Activated T-helper 1 cell treated with anti-CD3 and anti-CD28 coated beads, Interleukin-12 subunit alpha, Interleukin-12 subunit beta, Interleukin-2, Interleukin-4 antibody, amounts not matched to agents 30 ng/mL and 10 ng/mL and 1 ng/mL, durations not matched to agents 14 hours and 24 hours and 36 hours (primary cell): Measurements from ENCODE around the gene LY6G6F. TPM values are rescaled to one million over a fixed set of nuclear protein-coding genes. Genes with fewer than 3 reads are reported as not detected.
A peak's percentile ranks its signal among the peaks of the same experiment; 100 is the strongest.

Experiments used
- DNase-seq: peaks from one replicate; pipeline ENCODE4 v3.0.0; 2021; ENCODE audit warnings: low spot score
- H3K27ac Mint-ChIP-seq: one replicate; pipeline ENCODE4 v1.8.0; 2021; ENCODE audit warnings: mild to moderate bottlenecking, mixed read lengths
- H3K27me3 Mint-ChIP-seq: one replicate; pipeline ENCODE4 v1.8.0; 2022; ENCODE audit warnings: mild to moderate bottlenecking, moderate library complexity, mixed read lengths; ENCODE audit not compliant: insufficient read depth
- H3K36me3 Mint-ChIP-seq: one replicate; pipeline ENCODE4 v1.8.0; 2021; ENCODE audit warnings: low read depth, mixed read lengths
- H3K4me1 Mint-ChIP-seq: one replicate; pipeline ENCODE4 v1.8.0; 2021; ENCODE audit warnings: low read depth, mixed read lengths
- H3K4me3 Mint-ChIP-seq: one replicate; pipeline ENCODE4 v1.8.0; 2021; ENCODE audit warnings: mild to moderate bottlenecking, moderate library complexity, mixed read lengths
- H3K9me3 Mint-ChIP-seq: one replicate; pipeline ENCODE4 v1.8.0; 2021; ENCODE audit warnings: mixed read lengths
- intact Hi-C: fragments of 100-400 bp; cut with micrococcal nuclease; formaldehyde crosslinking; loops from one replicate; pipeline ENCODE4 v1.15.1; 2024
- total RNA-seq: library from RNA; stranded (reverse); gene quantifications from 2 replicates; pipeline ENCODE4 v1.2.3, GENCODE V29; 2022

LY6G6F gene
- total RNA-seq, 1 donor from 2014 or later = not detected

DNA sequence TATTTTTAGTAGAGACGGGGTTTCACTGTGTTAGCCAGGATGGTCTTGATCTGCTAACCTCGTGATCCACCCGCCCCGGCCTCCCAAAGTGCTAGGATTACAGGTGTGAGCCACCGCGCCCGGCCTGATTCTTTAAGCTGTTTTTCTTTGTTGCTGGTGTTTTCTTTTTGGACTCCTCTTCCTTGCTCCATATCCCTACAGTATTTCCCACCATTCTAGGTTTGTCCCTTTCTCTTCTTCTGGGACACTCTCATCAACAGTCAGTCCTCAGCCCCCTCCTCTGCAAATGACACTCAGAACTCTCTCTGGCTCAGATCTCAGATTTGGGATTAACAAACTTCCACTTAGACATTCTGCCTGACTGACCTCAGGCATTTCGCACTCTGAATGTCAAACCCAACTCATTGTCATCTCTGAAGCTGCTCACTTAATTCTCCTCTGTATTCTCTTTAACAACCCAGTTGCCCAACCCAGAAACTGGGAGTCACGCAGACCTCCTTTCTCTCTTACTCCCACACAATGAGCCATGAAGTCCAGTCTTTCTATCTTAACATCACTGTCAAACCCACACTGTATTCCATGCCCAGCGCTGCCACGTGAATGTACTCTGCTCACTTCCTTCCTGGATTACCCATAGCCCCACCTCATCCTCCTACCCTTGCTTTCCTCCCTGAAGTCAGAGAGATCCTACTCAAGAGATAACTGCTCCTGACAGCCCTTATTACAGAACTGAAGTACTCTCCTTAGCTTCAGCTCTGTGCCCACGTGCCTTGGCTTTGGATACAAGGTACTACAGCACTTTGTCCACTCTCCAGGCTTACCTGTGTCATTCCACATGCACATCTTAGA lies 19.1 kb downstream of the LY6G6F start:
- DNase-seq = no peak
- Mint-ChIP-seq H3K4me3 (no peak overlapping the region), H3K9me3 (no peaks in the 10 kb centered on the region), H3K27me3 (no peaks in the 10 kb centered on the region), H3K36me3 (peaks cover 6% of the 10 kb centered on the region), H3K4me1 (peaks cover 40% of the 10 kb centered on the region), H3K27ac (peak overlapping the region; percentile 2)
- intact Hi-C loops = no loop called here

DNA sequence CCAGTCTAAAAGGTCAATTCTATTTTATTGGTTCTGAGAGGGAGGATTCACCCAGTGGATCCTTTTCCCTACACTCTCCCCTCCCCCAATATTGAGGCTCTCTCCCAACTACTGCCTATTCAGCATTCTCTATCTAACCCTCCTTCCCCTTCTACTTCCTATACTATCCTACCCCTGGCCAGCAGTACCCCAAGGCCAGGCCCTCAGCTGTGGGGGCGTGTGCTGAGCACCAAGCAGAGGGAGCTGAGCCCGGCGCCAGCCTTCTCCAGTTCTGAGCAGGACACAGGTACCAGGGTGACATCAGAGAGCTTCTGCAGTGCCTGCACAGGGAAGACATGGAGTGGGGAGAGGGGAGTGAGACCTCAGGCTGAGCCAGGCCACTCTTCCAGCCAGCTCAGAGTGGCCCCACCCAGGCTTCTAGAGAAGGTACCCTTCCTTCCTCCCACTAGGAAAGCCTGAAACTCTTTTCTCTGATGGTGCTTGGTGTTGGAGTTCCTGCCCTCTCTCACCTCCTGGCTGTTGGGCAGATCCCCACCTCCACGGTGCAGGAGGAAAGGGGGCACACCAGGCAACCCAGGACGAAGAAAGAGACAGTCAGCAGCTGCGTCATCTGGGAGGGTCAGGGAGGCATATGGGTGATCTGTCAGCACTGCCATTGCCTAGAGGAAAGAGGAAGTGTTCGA lies 20.5 kb downstream of the LY6G6F start:
- no peaks in the 10 kb centered on the region for H3K9me3 Mint-ChIP-seq
- no peaks in the 10 kb centered on the region for H3K27me3 Mint-ChIP-seq
- H3K27ac Mint-ChIP-seq = peak overlapping the region; percentile 73
- DNase-seq = no peak
- intact Hi-C loops = no loop called here
- peaks cover 14% of the 10 kb centered on the region for H3K36me3 Mint-ChIP-seq
- H3K4me1 Mint-ChIP-seq = peaks cover 40% of the 10 kb centered on the region
- H3K4me3 Mint-ChIP-seq = peak overlapping the region; percentile 64

GRCh38 chr6:31727717-31728671 lies 21.3 kb downstream of the LY6G6F start:
- H3K27me3 Mint-ChIP-seq = no peaks in the 10 kb centered on the region
- intact Hi-C loops = loop anchor here (2.0 kb wide), 1 partner anchor 169 kb away; the partner anchor contains the start of gene EHMT2
- no peaks in the 10 kb centered on the region for H3K9me3 Mint-ChIP-seq
- H3K4me3 Mint-ChIP-seq = peak overlapping the region; percentile 64
- DNase-seq = no peak
- H3K27ac Mint-ChIP-seq = peak overlapping the region; percentile 73
- peaks cover 40% of the 10 kb centered on the region for H3K4me1 Mint-ChIP-seq
- H3K36me3 Mint-ChIP-seq = peaks cover 14% of the 10 kb centered on the region

GRCh38 chr6:31728767-31729514 lies 22.3 kb downstream of the LY6G6F start, which contains the start of gene DDAH2:
Gene DDAH2 (minus strand): TSS chr6:31729299. CDS start chr6:31729161, 138 bp downstream.
- Mint-ChIP-seq H3K27me3 (no peaks in the 10 kb centered on the region), H3K9me3 (no peaks in the 10 kb centered on the region), H3K4me3 (peak within 1 kb of the TSS; percentile 95), H3K36me3 (peaks cover 23% of the 10 kb centered on the region), H3K4me1 (peaks cover 48% of the 10 kb centered on the region), H3K27ac (peak within 1 kb of the TSS; percentile 74)
- DNase-seq = no peak
- intact Hi-C loops = loop anchor here (1.0 to 2.0 kb wide), 6 partner anchors 9 to 168 kb away; partner anchors contain the start of genes ABHD16A and EHMT2

DNA sequence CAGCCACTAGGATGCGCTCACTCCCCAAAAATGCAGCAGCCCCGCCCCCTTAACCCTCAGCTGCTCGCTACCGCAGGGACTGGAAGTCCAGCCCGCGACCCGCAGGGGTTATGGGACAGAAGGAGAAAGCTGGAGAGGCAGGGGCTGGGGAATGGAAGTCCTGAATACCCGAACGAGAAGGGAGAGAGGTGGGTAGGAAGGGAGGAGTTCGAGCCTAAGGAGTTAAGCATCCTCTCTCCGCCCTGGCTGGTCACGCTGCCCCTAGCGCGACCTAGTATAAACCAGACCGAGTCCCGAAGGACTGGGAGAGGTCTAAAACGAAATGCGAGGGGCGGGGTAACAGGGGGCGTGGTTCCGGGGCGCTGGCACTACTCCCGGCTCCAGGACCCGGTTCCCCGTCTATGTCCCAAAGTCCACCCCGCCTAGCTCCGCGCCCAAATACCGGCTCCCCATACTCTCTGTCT lies 22.9 kb downstream of the LY6G6F start:
- Mint-ChIP-seq H3K27me3 (no peaks in the 10 kb centered on the region), H3K4me3 (peak overlapping the region; percentile 95), H3K36me3 (peaks cover 29% of the 10 kb centered on the region), H3K4me1 (peaks cover 54% of the 10 kb centered on the region), H3K9me3 (no peaks in the 10 kb centered on the region), H3K27ac (peak overlapping the region; percentile 74)
- intact Hi-C loops = loop anchor here (1.0 to 2.0 kb wide), 6 partner anchors 9 to 167 kb away; partner anchors contain the start of genes ABHD16A and EHMT2
- peak; percentile 68 for DNase-seq

GRCh38 chr6:31729979-31730630 lies 23.4 kb downstream of the LY6G6F start:
- Mint-ChIP-seq H3K36me3 (peaks cover 33% of the 10 kb centered on the region), H3K9me3 (no peaks in the 10 kb centered on the region), H3K27me3 (no peaks in the 10 kb centered on the region), H3K27ac (peak overlapping the region; percentile 45), H3K4me1 (peaks cover 59% of the 10 kb centered on the region), H3K4me3 (peak overlapping the region; percentile 95)
- peak; percentile 57 for DNase-seq
- intact Hi-C loops = loop anchor here (1.0 to 2.0 kb wide), 6 partner anchors 8 to 167 kb away; partner anchors contain the start of genes ABHD16A and EHMT2

GRCh38 chr6:31730631-31731086 lies 24.0 kb downstream of the LY6G6F start:
- H3K4me1 Mint-ChIP-seq = peaks cover 56% of the 10 kb centered on the region
- intact Hi-C loops = no loop called here
- no peaks in the 10 kb centered on the region for H3K9me3 Mint-ChIP-seq
- DNase-seq = no peak
- no peaks in the 10 kb centered on the region for H3K27me3 Mint-ChIP-seq
- peak overlapping the region; percentile 45 for H3K27ac Mint-ChIP-seq
- H3K36me3 Mint-ChIP-seq = peaks cover 37% of the 10 kb centered on the region
- peak overlapping the region; percentile 95 for H3K4me3 Mint-ChIP-seq

DNA sequence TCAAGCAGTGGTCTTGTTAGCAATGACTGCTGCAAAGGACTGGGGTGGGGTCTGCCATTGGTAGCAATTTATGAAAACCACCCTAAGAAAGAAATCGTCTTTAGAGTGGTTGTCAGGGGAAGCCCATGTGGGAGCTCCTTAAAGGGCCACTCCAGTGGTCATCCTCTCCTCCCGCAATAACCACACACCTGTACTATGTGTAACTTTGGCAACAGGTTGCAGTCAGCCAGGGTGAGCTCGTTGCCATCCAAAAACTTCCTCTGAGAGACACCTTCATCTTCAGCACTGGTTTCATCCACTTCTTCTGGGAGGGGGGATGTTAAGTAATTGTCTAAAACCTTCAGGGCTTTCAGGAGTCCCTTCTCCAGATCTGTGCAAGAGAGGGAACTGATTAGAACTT lies 25.4 kb downstream of the LY6G6F start:
- DNase-seq = no peak
- Mint-ChIP-seq H3K4me3 (no peak overlapping the region), H3K9me3 (no peaks in the 10 kb centered on the region), H3K27me3 (peaks cover 3% of the 10 kb centered on the region), H3K27ac (no peak overlapping the region), H3K4me1 (peaks cover 49% of the 10 kb centered on the region), H3K36me3 (peaks cover 40% of the 10 kb centered on the region)
- intact Hi-C loops = no loop called here

DNA sequence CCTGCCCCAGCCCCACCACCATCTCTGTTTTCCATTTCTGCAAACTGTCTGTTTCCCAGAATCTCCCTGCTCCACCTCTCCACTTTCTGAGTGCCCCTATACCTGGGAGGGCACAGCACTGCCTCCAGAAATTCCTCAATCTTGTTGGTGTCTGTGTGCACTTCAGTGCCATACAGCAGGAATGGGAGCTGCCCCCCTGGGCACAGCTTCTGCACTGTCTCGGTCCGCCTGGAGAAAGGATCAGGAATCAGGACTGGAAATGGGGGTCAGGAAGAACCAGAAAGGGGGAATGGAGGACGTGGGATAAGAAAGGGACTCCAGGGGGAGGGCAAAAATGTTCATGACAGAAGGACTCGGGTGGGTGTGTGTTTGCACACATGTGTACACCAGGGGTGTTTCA lies 27.1 kb downstream of the LY6G6F start:
- peaks cover 57% of the 10 kb centered on the region for H3K4me1 Mint-ChIP-seq
- DNase-seq = no peak
- no peaks in the 10 kb centered on the region for H3K9me3 Mint-ChIP-seq
- peaks cover 3% of the 10 kb centered on the region for H3K27me3 Mint-ChIP-seq
- peak overlapping the region; percentile 98 for H3K4me3 Mint-ChIP-seq
- peak overlapping the region; percentile 73 for H3K27ac Mint-ChIP-seq
- peaks cover 40% of the 10 kb centered on the region for H3K36me3 Mint-ChIP-seq
- intact Hi-C loops = no loop called here

DNA sequence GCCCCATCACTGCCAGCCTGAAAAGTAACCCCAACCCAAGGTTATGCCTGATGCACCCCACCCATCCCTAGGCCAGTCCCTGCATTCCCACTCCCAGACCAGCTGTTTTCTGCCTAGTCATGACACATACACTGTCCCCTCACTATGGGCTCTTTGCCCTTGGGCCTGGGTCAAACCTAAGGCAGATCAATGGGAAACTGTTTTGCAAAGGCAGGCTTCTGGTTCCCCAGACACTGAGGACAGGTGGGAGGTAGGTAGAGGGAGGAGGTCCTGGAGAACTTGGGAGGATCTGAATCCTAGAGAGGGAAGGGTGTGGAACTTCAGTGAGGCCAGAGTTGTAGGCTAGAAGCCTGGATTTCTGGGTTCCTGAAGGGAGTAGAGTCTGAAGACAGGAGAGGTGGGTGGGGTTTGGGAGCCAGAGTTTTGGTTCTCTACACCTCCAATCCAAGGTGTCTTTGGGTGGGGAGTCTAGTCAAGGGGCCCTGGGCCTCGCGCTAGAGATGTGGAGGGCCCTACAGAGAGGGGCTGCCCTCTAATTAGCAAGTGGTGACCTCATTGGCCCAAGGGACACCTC lies 27.7 kb downstream of the LY6G6F start:
- Mint-ChIP-seq H3K27me3 (peaks cover 3% of the 10 kb centered on the region), H3K36me3 (peaks cover 40% of the 10 kb centered on the region), H3K4me1 (peaks cover 59% of the 10 kb centered on the region), H3K4me3 (peak overlapping the region; percentile 98), H3K27ac (peak overlapping the region; percentile 99), H3K9me3 (no peaks in the 10 kb centered on the region)
- intact Hi-C loops = no loop called here
- DNase-seq = no peak
